HepG2 (cell line): ENCODE data around the gene ZMIZ1. TPM values are rescaled to one million over a fixed set of nuclear protein-coding genes. Genes with fewer than 3 reads are reported as not detected.
A peak's percentile ranks its signal among the peaks of the same experiment; 100 is the strongest.

Experiments
- CBX1 ChIP-seq: IDR thresholded peaks from one replicate; pipeline ENCODE4 v1.6.1; 2016; ENCODE audit warnings: antibody characterized with exemption, low read depth
- DR1 ChIP-seq: sonication (generic); formaldehyde crosslinking; IDR thresholded peaks from 2 replicates; pipeline ENCODE4 v1.8.0; 2021; ENCODE audit warnings: mild to moderate bottlenecking, missing genetic modification reagents, inconsistent platforms
- GATAD2A ChIP-seq: IDR thresholded peaks from 2 replicates; pipeline ENCODE4 v1.6.1; 2016
- KDM3A ChIP-seq: IDR thresholded peaks from 2 replicates; pipeline ENCODE4 v1.6.1; 2018; ENCODE audit warnings: low read depth, missing compliant biosample characterization
- MATR3 ChIP-seq: sonication (generic); formaldehyde crosslinking; IDR thresholded peaks from 2 replicates; pipeline ENCODE4 v1.4.0; 2020; ENCODE audit warnings: missing genetic modification reagents
- NKX3-1 ChIP-seq: sonication (generic); formaldehyde crosslinking; IDR thresholded peaks from 2 replicates; pipeline ENCODE4 v1.5.0; 2020; ENCODE audit warnings: missing genetic modification reagents
- RFXANK ChIP-seq: IDR thresholded peaks from 2 replicates; pipeline ENCODE4 v1.6.1; 2016
- RFXAP ChIP-seq: sonication (generic); formaldehyde crosslinking; IDR thresholded peaks from 2 replicates; pipeline ENCODE4 v1.4.0; 2020; ENCODE audit warnings: missing genetic modification reagents, borderline replicate concordance
- SATB2 ChIP-seq: sonication (generic); formaldehyde crosslinking; IDR thresholded peaks from 2 replicates; pipeline ENCODE4 v1.5.0; 2020; ENCODE audit warnings: missing genetic modification reagents
- TBL1XR1 ChIP-seq: fragments of 150-350 bp; IDR thresholded peaks from 2 replicates; pipeline ENCODE4 v1.6.1; 2014; ENCODE audit warnings: borderline replicate concordance, low read length; ENCODE audit not compliant: partially characterized antibody
- TCF7 ChIP-seq: sonication (generic); IDR thresholded peaks from 2 replicates; pipeline ENCODE4 v1.6.1; 2016; ENCODE audit warnings: antibody characterized with exemption, low read depth
- ZKSCAN8 ChIP-seq: IDR thresholded peaks from 2 replicates; pipeline ENCODE4 v1.6.1; 2016; ENCODE audit warnings: borderline replicate concordance, missing genetic modification reagents, missing compliant biosample characterization
- ZNF138 ChIP-seq: sonication (generic); formaldehyde crosslinking; IDR thresholded peaks from 2 replicates; pipeline ENCODE4 v1.5.0; 2020; ENCODE audit warnings: mild to moderate bottlenecking, low read depth, missing genetic modification reagents
- ZNF749 ChIP-seq: sonication (generic); formaldehyde crosslinking; IDR thresholded peaks from 2 replicates; pipeline ENCODE4 v1.8.0; 2022; ENCODE audit warnings: mild to moderate bottlenecking, missing genetic modification reagents, moderate library complexity, borderline replicate concordance
- ZSCAN20 ChIP-seq: sonication (generic); formaldehyde crosslinking; IDR thresholded peaks from 2 replicates; pipeline ENCODE4 v1.4.0; 2020; ENCODE audit warnings: missing genetic modification reagents, mild to moderate bottlenecking, borderline replicate concordance
- ZZZ3 ChIP-seq: sonication (generic); formaldehyde crosslinking; IDR thresholded peaks from 2 replicates; pipeline ENCODE4 v1.4.0; 2020; ENCODE audit warnings: missing genetic modification reagents, mild to moderate bottlenecking, borderline replicate concordance
- polyA plus RNA-seq, 8 experiments: library from polyadenylated mRNA; depleted of rRNA in 3 of 8; stranded (reverse) in 7 of 8; unstranded in 1 of 8; fragments of >200 nt; fragmentation: Illumina TruSeq in 4 of 8; extraction: Trizol in 4 of 8; gene quantifications; 2 replicates each; pipeline versions ENCODE4 v1.2.1 to v1.2.3, GENCODE V29; 2011 to 2016; ENCODE audit warnings: low read depth in 4 of 8, missing spikeins in 1 of 8, mixed read lengths in 1 of 8; ENCODE audit not compliant: insufficient read depth in 1 of 8
- total RNA-seq, 5 experiments: library from RNA; depleted of rRNA; stranded (reverse); fragments of >200 nt; fragmentation: Illumina TruSeq; extraction: Trizol; gene quantifications; 2 replicates each; pipeline ENCODE4 v1.2.3, GENCODE V29; 2016; ENCODE audit warnings: low read depth in 1 of 5
- TF ChIP-seq, protein P1 (sequence below): sonication (generic); formaldehyde crosslinking; IDR thresholded peaks from 2 replicates; pipeline ENCODE4 v1.4.0; 2020; ENCODE audit warnings: missing genetic modification reagents
- TF ChIP-seq, protein P2 (sequence below): fragments of 450-650 bp; IDR thresholded peaks from 2 replicates; pipeline ENCODE4 v1.6.1; 2017; ENCODE audit warnings: mild to moderate bottlenecking
- TF ChIP-seq, protein P3 (sequence below): IDR thresholded peaks from 2 replicates; pipeline ENCODE4 v1.6.1; 2016; ENCODE audit warnings: missing compliant biosample characterization, missing genetic modification reagents, borderline replicate concordance
- TF ChIP-seq, protein P4 (sequence below): sonication (generic); formaldehyde crosslinking; IDR thresholded peaks from 2 replicates; pipeline ENCODE4 v1.4.0; 2020; ENCODE audit warnings: missing genetic modification reagents, low read depth, mild to moderate bottlenecking, borderline replicate concordance
- TF ChIP-seq, protein P5 (sequence below): IDR thresholded peaks from 2 replicates; pipeline ENCODE4 v1.6.1; 2016
- TF ChIP-seq, protein P6 (sequence below): sonication (generic); formaldehyde crosslinking; IDR thresholded peaks from 2 replicates; pipeline ENCODE4 v1.4.0; 2020; ENCODE audit warnings: missing genetic modification reagents

The ZMIZ1 gene
- total and polyA plus RNA-seq, 2 of the 13 experiments (the other 11 are each of a cell fraction or from before 2014, with no cell fraction given): 5.3 to 10.2 TPM

DNA sequence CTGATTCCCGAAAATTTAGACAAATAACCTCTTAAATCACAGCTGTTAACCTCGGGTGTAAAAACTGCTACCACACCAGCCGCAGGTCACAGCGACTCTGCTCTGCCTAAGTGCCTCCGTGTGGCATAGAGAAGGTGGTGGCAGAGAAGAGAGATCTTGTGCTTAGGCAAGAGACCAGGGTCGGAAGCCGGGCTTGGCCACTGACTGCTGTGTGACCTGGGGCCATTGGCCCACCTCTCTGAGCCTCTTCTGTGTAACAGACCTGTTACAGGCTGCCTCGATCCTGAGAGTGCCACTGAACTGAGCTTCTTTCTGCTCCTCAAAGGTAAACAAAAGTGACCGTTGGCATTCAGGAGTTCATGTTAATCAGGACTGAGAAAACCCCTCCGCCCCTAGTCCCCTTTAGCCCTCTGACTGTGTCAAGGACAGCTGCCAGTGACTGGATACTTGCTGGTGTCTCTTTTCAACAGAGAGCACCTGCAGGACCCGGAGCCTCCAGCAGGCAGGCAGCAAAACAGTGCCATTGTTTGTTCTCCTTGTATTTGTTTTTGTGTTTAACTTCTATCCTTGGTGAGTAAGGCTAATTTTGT is 36.5 kb downstream of the ZMIZ1 start (continued):
- TF ChIP-seq, protein P1, sequence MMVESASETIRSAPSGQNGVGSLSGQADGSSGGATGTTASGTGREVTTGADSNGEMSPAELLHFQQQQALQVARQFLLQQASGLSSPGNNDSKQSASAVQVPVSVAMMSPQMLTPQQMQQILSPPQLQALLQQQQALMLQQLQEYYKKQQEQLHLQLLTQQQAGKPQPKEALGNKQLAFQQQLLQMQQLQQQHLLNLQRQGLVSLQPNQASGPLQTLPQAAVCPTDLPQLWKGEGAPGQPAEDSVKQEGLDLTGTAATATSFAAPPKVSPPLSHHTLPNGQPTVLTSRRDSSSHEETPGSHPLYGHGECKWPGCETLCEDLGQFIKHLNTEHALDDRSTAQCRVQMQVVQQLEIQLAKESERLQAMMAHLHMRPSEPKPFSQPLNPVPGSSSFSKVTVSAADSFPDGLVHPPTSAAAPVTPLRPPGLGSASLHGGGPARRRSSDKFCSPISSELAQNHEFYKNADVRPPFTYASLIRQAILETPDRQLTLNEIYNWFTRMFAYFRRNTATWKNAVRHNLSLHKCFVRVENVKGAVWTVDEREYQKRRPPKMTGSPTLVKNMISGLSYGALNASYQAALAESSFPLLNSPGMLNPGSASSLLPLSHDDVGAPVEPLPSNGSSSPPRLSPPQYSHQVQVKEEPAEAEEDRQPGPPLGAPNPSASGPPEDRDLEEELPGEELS (CRISPR knock-in tag): peak; percentile 51; the same call in 1 of the 2 replicates
- no peak for TF ChIP-seq ZZZ3 (CRISPR knock-in tag)
- TF ChIP-seq RFXAP: no peak
- no peak for TF ChIP-seq ZNF749 (CRISPR knock-in tag)
- no peak for TF ChIP-seq KDM3A (CRISPR knock-in tag)
- TF ChIP-seq, protein P2, sequence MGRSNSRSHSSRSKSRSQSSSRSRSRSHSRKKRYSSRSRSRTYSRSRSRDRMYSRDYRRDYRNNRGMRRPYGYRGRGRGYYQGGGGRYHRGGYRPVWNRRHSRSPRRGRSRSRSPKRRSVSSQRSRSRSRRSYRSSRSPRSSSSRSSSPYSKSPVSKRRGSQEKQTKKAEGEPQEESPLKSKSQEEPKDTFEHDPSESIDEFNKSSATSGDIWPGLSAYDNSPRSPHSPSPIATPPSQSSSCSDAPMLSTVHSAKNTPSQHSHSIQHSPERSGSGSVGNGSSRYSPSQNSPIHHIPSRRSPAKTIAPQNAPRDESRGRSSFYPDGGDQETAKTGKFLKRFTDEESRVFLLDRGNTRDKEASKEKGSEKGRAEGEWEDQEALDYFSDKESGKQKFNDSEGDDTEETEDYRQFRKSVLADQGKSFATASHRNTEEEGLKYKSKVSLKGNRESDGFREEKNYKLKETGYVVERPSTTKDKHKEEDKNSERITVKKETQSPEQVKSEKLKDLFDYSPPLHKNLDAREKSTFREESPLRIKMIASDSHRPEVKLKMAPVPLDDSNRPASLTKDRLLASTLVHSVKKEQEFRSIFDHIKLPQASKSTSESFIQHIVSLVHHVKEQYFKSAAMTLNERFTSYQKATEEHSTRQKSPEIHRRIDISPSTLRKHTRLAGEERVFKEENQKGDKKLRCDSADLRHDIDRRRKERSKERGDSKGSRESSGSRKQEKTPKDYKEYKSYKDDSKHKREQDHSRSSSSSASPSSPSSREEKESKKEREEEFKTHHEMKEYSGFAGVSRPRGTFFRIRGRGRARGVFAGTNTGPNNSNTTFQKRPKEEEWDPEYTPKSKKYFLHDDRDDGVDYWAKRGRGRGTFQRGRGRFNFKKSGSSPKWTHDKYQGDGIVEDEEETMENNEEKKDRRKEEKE: no peak
- TF ChIP-seq, protein P3, sequence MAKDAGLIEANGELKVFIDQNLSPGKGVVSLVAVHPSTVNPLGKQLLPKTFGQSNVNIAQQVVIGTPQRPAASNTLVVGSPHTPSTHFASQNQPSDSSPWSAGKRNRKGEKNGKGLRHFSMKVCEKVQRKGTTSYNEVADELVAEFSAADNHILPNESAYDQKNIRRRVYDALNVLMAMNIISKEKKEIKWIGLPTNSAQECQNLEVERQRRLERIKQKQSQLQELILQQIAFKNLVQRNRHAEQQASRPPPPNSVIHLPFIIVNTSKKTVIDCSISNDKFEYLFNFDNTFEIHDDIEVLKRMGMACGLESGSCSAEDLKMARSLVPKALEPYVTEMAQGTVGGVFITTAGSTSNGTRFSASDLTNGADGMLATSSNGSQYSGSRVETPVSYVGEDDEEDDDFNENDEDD (CRISPR knock-in tag): no peak
- no peak for TF ChIP-seq ZNF138 (CRISPR knock-in tag)
- no peak for TF ChIP-seq NKX3-1
- TF ChIP-seq SATB2 (CRISPR knock-in tag): no peak
- TF ChIP-seq TBL1XR1: no peak
- TF ChIP-seq ZKSCAN8 (CRISPR knock-in tag): peak; percentile 49; the same call in 1 of the 2 replicates
- peak; percentile 83 for TF ChIP-seq GATAD2A (CRISPR knock-in tag)
- no peak for TF ChIP-seq ZSCAN20 (CRISPR knock-in tag)
- TF ChIP-seq DR1 (CRISPR knock-in tag): no peak
- TF ChIP-seq, protein P4, sequence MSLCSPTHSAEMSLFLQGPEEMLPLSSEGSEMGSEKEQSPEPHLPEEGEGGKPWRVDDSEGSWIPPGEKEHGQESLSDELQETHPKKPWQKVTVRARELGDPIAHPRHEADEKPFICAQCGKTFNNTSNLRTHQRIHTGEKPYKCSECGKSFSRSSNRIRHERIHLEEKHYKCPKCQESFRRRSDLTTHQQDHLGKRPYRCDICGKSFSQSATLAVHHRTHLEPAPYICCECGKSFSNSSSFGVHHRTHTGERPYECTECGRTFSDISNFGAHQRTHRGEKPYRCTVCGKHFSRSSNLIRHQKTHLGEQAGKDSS (CRISPR knock-in tag): no peak
- no peak for TF ChIP-seq TCF7
- peak; percentile 79 for TF ChIP-seq CBX1
- TF ChIP-seq MATR3 (CRISPR knock-in tag): no peak
- TF ChIP-seq RFXANK: no peak
- TF ChIP-seq, protein P5, sequence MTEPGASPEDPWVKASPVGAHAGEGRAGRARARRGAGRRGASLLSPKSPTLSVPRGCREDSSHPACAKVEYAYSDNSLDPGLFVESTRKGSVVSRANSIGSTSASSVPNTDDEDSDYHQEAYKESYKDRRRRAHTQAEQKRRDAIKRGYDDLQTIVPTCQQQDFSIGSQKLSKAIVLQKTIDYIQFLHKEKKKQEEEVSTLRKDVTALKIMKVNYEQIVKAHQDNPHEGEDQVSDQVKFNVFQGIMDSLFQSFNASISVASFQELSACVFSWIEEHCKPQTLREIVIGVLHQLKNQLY: peak; percentile 56; the same call in 1 of the 2 replicates
- TF ChIP-seq, protein P6, sequence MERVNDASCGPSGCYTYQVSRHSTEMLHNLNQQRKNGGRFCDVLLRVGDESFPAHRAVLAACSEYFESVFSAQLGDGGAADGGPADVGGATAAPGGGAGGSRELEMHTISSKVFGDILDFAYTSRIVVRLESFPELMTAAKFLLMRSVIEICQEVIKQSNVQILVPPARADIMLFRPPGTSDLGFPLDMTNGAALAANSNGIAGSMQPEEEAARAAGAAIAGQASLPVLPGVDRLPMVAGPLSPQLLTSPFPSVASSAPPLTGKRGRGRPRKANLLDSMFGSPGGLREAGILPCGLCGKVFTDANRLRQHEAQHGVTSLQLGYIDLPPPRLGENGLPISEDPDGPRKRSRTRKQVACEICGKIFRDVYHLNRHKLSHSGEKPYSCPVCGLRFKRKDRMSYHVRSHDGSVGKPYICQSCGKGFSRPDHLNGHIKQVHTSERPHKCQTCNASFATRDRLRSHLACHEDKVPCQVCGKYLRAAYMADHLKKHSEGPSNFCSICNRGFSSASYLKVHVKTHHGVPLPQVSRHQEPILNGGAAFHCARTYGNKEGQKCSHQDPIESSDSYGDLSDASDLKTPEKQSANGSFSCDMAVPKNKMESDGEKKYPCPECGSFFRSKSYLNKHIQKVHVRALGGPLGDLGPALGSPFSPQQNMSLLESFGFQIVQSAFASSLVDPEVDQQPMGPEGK (CRISPR knock-in tag): peak; percentile 63
